K562 (cell line): Measurements from ENCODE around the gene PRDX6. TPM values are rescaled to one million over a fixed set of nuclear protein-coding genes. Genes with fewer than 3 reads are reported as not detected.

Experiments used
- CCNT2 ChIP-seq: IDR thresholded peaks from 2 replicates; pipeline ENCODE4 v1.6.1; 2011; ENCODE audit warnings: borderline replicate concordance, low read depth, mild to moderate bottlenecking, moderate library complexity, mixed read lengths, low read length; ENCODE audit not compliant: insufficient read length; ENCODE audit errors: extremely low read depth
- CREB1 ChIP-seq, 2 experiments: sonication (generic) in 1 of 2; formaldehyde crosslinking in 1 of 2; IDR thresholded peaks; 2 replicates each; pipeline versions ENCODE4 v1.6.1 to v1.8.0; 2012 to 2022; ENCODE audit warnings: inconsistent platforms in 1 of 2, mild to moderate bottlenecking in 1 of 2, missing genetic modification reagents in 1 of 2, moderate library complexity in 1 of 2
- FOXM1 ChIP-seq, 2 experiments: fragments of 450-650 bp in 1 of 2; sonication (generic) in 1 of 2; formaldehyde crosslinking in 1 of 2; IDR thresholded peaks; 2 replicates each; pipeline versions ENCODE4 v1.6.1 to v1.9.0; 2017 to 2022; ENCODE audit warnings: low read depth in 2 of 2, mild to moderate bottlenecking in 2 of 2, missing genetic modification reagents in 1 of 2, moderate library complexity in 1 of 2
- GATAD2B ChIP-seq: fragments of 450-650 bp; IDR thresholded peaks from 2 replicates; pipeline ENCODE4 v1.6.1; 2017; ENCODE audit warnings: mild to moderate bottlenecking, borderline replicate concordance
- HDAC2 ChIP-seq: fragments of 450-650 bp; IDR thresholded peaks from 2 replicates; pipeline ENCODE4 v1.6.1; 2016; ENCODE audit warnings: mild to moderate bottlenecking
- IRF2 ChIP-seq: sonication (generic); formaldehyde crosslinking; IDR thresholded peaks from 2 replicates; pipeline ENCODE4 v1.8.1; 2022; ENCODE audit warnings: mild to moderate bottlenecking, missing genetic modification reagents
- MAZ ChIP-seq, 2 experiments: fragments of 450-650 bp in 1 of 2; sonication (generic) in 1 of 2; formaldehyde crosslinking; IDR thresholded peaks in 1 of 2; conservative IDR thresholded peaks in 1 of 2; 2 replicates each; pipeline versions ENCODE4 v1.4.0 to v1.5.0; 2020; ENCODE audit warnings: mild to moderate bottlenecking in 1 of 2, missing genetic modification reagents in 1 of 2
- MBD2 ChIP-seq: sonication (generic); IDR thresholded peaks from 2 replicates; pipeline ENCODE4 v1.6.1; 2016; ENCODE audit warnings: low read depth, borderline replicate concordance
- NR2C1 ChIP-seq, 2 experiments: fragments of 450-650 bp; IDR thresholded peaks; 2 replicates each; pipeline ENCODE4 v1.6.1; 2017; ENCODE audit warnings: mild to moderate bottlenecking in 2 of 2, antibody characterized with exemption in 1 of 2, inconsistent platforms in 1 of 2, missing compliant biosample characterization in 1 of 2, missing genetic modification characterization in 1 of 2
- NR4A1 ChIP-seq, 2 experiments: fragments of 250-450 bp in 1 of 2; fragments of 450-650 bp in 1 of 2; sonication (Bioruptor Pico) in 1 of 2; IDR thresholded peaks; 2 replicates each; pipeline versions ENCODE4 v1.4.0 to v1.6.1; 2016 to 2020; ENCODE audit warnings: mild to moderate bottlenecking in 2 of 2, missing compliant biosample characterization in 1 of 2, missing genetic modification characterization in 1 of 2, moderate library complexity in 1 of 2
- PHF8 ChIP-seq: fragments of 200-600 bp; sonication (generic); IDR thresholded peaks from 2 replicates; pipeline ENCODE4 v1.6.1; 2012; ENCODE audit warnings: mixed run types, mild to moderate bottlenecking, inconsistent platforms, low read length, moderate library complexity, borderline replicate concordance
- POLR2AphosphoS5 ChIP-seq: IDR thresholded peaks from 2 replicates; pipeline ENCODE4 v1.6.1; 2011; ENCODE audit warnings: mild to moderate bottlenecking, low read depth, low read length, moderate library complexity; ENCODE audit not compliant: control insufficient read depth, insufficient read depth
- RBM14 ChIP-seq: fragments of 200-400 bp; formaldehyde crosslinking; IDR thresholded peaks from 2 replicates; pipeline ENCODE4 v1.6.1; 2018; ENCODE audit warnings: low read depth, mild to moderate bottlenecking, low read length, moderate library complexity, borderline replicate concordance; ENCODE audit not compliant: insufficient read depth
- SLC30A9 ChIP-seq: fragments of 250-450 bp; sonication (Bioruptor Pico); IDR thresholded peaks from 2 replicates; pipeline ENCODE4 v1.8.0; 2022; ENCODE audit warnings: mild to moderate bottlenecking, moderate library complexity
- SMARCC2 ChIP-seq: fragments of 450-650 bp; IDR thresholded peaks from 2 replicates; pipeline ENCODE4 v1.6.1; 2017; ENCODE audit warnings: antibody characterized with exemption, moderate library complexity, mild to moderate bottlenecking, low read depth
- STAT5A ChIP-seq: IDR thresholded peaks from 2 replicates; pipeline ENCODE4 v1.6.1; 2012; ENCODE audit warnings: low read length, inconsistent platforms, borderline replicate concordance
- TARDBP ChIP-seq: fragments of 450-650 bp; IDR thresholded peaks from 2 replicates; pipeline ENCODE4 v1.6.1; 2016
- TEAD1 ChIP-seq, 2 experiments: fragments of 450-650 bp in 1 of 2; sonication (generic) in 1 of 2; formaldehyde crosslinking; IDR thresholded peaks; 2 replicates each; pipeline versions ENCODE4 v1.4.0 to v1.8.0; 2020 to 2022; ENCODE audit warnings: mild to moderate bottlenecking in 2 of 2, missing genetic modification reagents in 1 of 2
- ZFP36 ChIP-seq: fragments of 150-350 bp; IDR thresholded peaks from 2 replicates; pipeline ENCODE4 v1.6.1; 2018; ENCODE audit warnings: low read length, low read depth; ENCODE audit not compliant: partially characterized antibody
- ZFPM2 ChIP-seq: fragments of 250-450 bp; sonication (Bioruptor Pico); IDR thresholded peaks from 2 replicates; pipeline ENCODE4 v1.5.1; 2022; ENCODE audit warnings: mild to moderate bottlenecking
- polyA plus RNA-seq, 8 experiments: library from polyadenylated mRNA; depleted of rRNA in 4 of 8; stranded (reverse) in 5 of 8; unstranded in 3 of 8; fragments of >200 nt; fragmentation: Nextera tagmentation in 2 of 8; fragmentation: Illumina TruSeq in 1 of 8; extraction: Ambion mirVana in 2 of 8; extraction: Trizol in 1 of 8; gene quantifications; 2 replicates each; pipeline versions ENCODE4 v1.2.1 to v1.2.3, GENCODE V29; 2011 to 2014; ENCODE audit warnings: inconsistent platforms in 1 of 8, missing spikeins in 1 of 8
- total RNA-seq, 7 experiments: library from RNA; depleted of rRNA in 6 of 7; stranded (reverse); fragments of >200 nt in 6 of 7; fragmentation: Illumina TruSeq in 2 of 7; extraction: Trizol in 2 of 7; gene quantifications; 2 replicates each; pipeline versions ENCODE4 v1.2.1 to v1.2.3, GENCODE V29; 2011 to 2021; ENCODE audit warnings: low replicate concordance in 1 of 7

Gene PRDX6
- total and polyA plus RNA-seq, 9 of the 15 experiments (the other 6 are each of a cell fraction or from before 2014, with no cell fraction given) = 277 to 1,082 (median 610) TPM

GRCh38 chr1:173429471-173430402 is 47.4 kb upstream of the PRDX6 start (continued):
- peak; percentile 34; the same call in 1 of the 2 replicates for TF ChIP-seq PHF8
- TF ChIP-seq RBM14 = no peak
- TF ChIP-seq TARDBP = no peak
- no peak for TF ChIP-seq SLC30A9 (CRISPR knock-in tag)
- TF ChIP-seq SMARCC2 = peak; percentile 38
- TF ChIP-seq NR2C1 (IDR thresholded peaks at IDR 0.05) = peak; percentile 49; the same call in 1 of the 2 replicates
- no peak for TF ChIP-seq NR2C1 (tag; IDR thresholded peaks at IDR 0.05)
- peak; percentile 83 for TF ChIP-seq POLR2AphosphoS5
- no peak for TF ChIP-seq IRF2
- TF ChIP-seq NR4A1 (CRISPR knock-in tag; IDR thresholded peaks at IDR 0.05) = no peak
- TF ChIP-seq NR4A1 (tag; IDR thresholded peaks at IDR 0.05) = 0 out of 2 replicates have a peak, but pooled peaks have one; percentile 59
- peak; percentile 57 for TF ChIP-seq CCNT2
- TF ChIP-seq TEAD1 (CRISPR knock-in tag; IDR thresholded peaks at IDR 0.05) = peak in 1 of 2 experiments; percentile 88; a peak in 2 of 4 replicates
- TF ChIP-seq ZFP36 = no peak
- peak; percentile 31; the same call in 1 of the 2 replicates for TF ChIP-seq GATAD2B
- TF ChIP-seq CREB1 (IDR thresholded peaks at IDR 0.05) = no peak; the same call in 1 of the 2 replicates
- peak; percentile 40; the same call in 1 of the 2 replicates for TF ChIP-seq CREB1 (CRISPR knock-in tag; IDR thresholded peaks at IDR 0.05)
- no peak for TF ChIP-seq ZFPM2
- peak in 1 of 2 experiments; percentile 31; a peak in 2 of 4 replicates for TF ChIP-seq MAZ (CRISPR knock-in tag; conservative IDR thresholded peaks at IDR 0.05 in 1 of 2, IDR thresholded peaks at IDR 0.05 in 1 of 2)
- TF ChIP-seq FOXM1 (IDR thresholded peaks at IDR 0.05; ENCODE audit: low read depth) = peak; percentile 47; the same call in 1 of the 2 replicates
- no peak for TF ChIP-seq FOXM1 (CRISPR knock-in tag; IDR thresholded peaks at IDR 0.05; ENCODE audit: low read depth)
- no peak; the same call in none of the 2 replicates for TF ChIP-seq HDAC2
- no peak for TF ChIP-seq MBD2
- TF ChIP-seq STAT5A = peak; percentile 47; the same call in 1 of the 2 replicates
